GM12892 (cell line): ENCODE data around the gene TNFRSF4.

Experiments used
- POLR2A ChIP-seq: IDR thresholded peaks from 2 replicates; pipeline ENCODE4 v1.6.1; 2011; ENCODE audit warnings: low read depth, low read length, control low read depth
- TAF1 ChIP-seq: IDR thresholded peaks from 2 replicates; pipeline ENCODE4 v1.6.1; 2011; ENCODE audit warnings: low read depth, mild to moderate bottlenecking, control low read depth, low read length, borderline replicate concordance

- TF ChIP-seq POLR2A (no peak), TAF1 (no peak)
Observed at GRCh38 chr1:1194723-1195122, 19.2 kb downstream of the TNFRSF4 start.
